HL-60 (cell line): Measurements from ENCODE around the gene KCTD16.

Source experiments
- DNase-seq, 2 experiments: peaks; one replicate each; pipeline ENCODE4 v3.0.0-alpha.2; 2010 to 2020; ENCODE audit warnings: low read depth in 1 of 2, low spot score in 1 of 2
- H3K27ac ChIP-seq: fragments of 250-450 bp; sonication (Bioruptor Pico); replicated peaks from 2 replicates; pipeline ENCODE4 v1.5.1; 2020; ENCODE audit warnings: mild to moderate bottlenecking, moderate library complexity
- H3K27me3 ChIP-seq: fragments of 250-450 bp; sonication (Bioruptor Pico); 2 replicates; pipeline ENCODE4 v1.5.1; 2021; ENCODE audit warnings: mild to moderate bottlenecking, moderate library complexity; ENCODE audit not compliant: insufficient read depth, poor library complexity, severe bottlenecking
- H3K4me3 ChIP-seq: replicated peaks from 2 replicates; pipeline ENCODE4 v1.5.1; 2011; ENCODE audit warnings: mild to moderate bottlenecking, control low read depth, low read length; ENCODE audit not compliant: insufficient read depth
- CTCF ChIP-seq: IDR thresholded peaks from one replicate; pipeline ENCODE4 v1.5.1; 2011; ENCODE audit warnings: low read length, control low read depth, inconsistent platforms; ENCODE audit not compliant: insufficient read depth
- GABPA ChIP-seq: IDR thresholded peaks from 2 replicates; pipeline ENCODE4 v1.6.1; 2012; ENCODE audit warnings: low read depth
- POLR2AphosphoS5 ChIP-seq: IDR thresholded peaks from 2 replicates; pipeline ENCODE4 v1.6.1; 2012; ENCODE audit warnings: low read depth
- REST ChIP-seq: IDR thresholded peaks from 2 replicates; pipeline ENCODE4 v1.6.1; 2012; ENCODE audit warnings: low read depth; ENCODE audit not compliant: insufficient replicate concordance
- SPI1 ChIP-seq: IDR thresholded peaks from 2 replicates; pipeline ENCODE4 v1.6.1; 2012; ENCODE audit warnings: low read depth, mild to moderate bottlenecking, borderline replicate concordance

KCTD16 gene

GRCh38 chr5:144128844-144129243 is 41.8 kb upstream of the KCTD16 start:
- TF ChIP-seq CTCF (no peak), SPI1 (no peak), POLR2AphosphoS5 (no peak), REST (no peak), GABPA (no peak)
- Histone ChIP-seq H3K4me3 (no peak overlapping the region), H3K27ac (no peak overlapping the region), H3K27me3 (no peaks in the 10 kb centered on the region)
- no peak for DNase-seq

- no peak overlapping the region for H3K27ac ChIP-seq
- no peak for TF ChIP-seq GABPA
- no peak for TF ChIP-seq POLR2AphosphoS5
- TF ChIP-seq SPI1 = no peak
- TF ChIP-seq CTCF = no peak
- TF ChIP-seq REST = no peak
- no peak for DNase-seq
- no peak overlapping the region for H3K4me3 ChIP-seq
- no peaks in the 10 kb centered on the region for H3K27me3 ChIP-seq
Observed at GRCh38 chr5:144130306-144130705, 40.4 kb upstream of the KCTD16 start.

- Histone ChIP-seq H3K27ac (peak overlapping the region; percentile 52), H3K27me3 (no peaks in the 10 kb centered on the region), H3K4me3 (no peak overlapping the region)
- peak; percentile 58; the same call in 1 of the 2 replicates for TF ChIP-seq SPI1
- no peak for TF ChIP-seq CTCF
- peak; percentile 56 to 63 for DNase-seq
Observed at GRCh38 chr5:144131261-144131660, 39.4 kb upstream of the KCTD16 start.

GRCh38 chr5:144133050-144133633 is 37.5 kb upstream of the KCTD16 start:
- Histone ChIP-seq H3K27me3 (no peaks in the 10 kb centered on the region), H3K4me3 (no peak overlapping the region), H3K27ac (peak overlapping the region; percentile 34; the same call in 1 of the 2 replicates)
- no peak for DNase-seq
- TF ChIP-seq REST = no peak
- TF ChIP-seq POLR2AphosphoS5 = no peak
- no peak for TF ChIP-seq CTCF
- no peak for TF ChIP-seq GABPA
- no peak for TF ChIP-seq SPI1
